GM21737 (cell line): ENCODE data around the gene USP22.

Experiments used
- ATAC-seq: cut with Tn5 transposase; IDR thresholded peaks from one replicate; pipeline ENCODE4 v1.9.1; 2021; ENCODE audit warnings: mild to moderate bottlenecking, moderate library complexity; ENCODE audit not compliant: unreplicated experiment

The USP22 gene

DNA sequence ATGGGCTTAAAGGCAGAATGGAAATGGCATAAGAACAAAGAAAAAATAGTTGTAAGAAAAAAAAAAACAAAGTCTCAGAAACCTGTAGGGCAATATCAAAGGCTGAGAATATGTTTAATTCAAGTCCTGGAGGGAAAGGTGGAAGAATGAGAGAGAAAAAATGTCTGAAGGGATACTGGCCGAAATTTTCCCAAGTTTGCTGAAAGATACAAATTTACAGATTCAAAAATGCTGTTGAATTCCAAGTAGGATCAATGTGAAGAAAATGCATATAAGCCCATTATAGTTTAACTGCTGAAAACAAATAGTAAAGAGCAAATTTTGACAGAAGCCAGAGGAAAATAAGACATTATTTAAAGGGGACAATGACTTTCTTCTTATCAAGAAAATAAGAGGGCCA lies 6.6 kb upstream of the USP22 start:
- ATAC-seq, result no peak

DNA sequence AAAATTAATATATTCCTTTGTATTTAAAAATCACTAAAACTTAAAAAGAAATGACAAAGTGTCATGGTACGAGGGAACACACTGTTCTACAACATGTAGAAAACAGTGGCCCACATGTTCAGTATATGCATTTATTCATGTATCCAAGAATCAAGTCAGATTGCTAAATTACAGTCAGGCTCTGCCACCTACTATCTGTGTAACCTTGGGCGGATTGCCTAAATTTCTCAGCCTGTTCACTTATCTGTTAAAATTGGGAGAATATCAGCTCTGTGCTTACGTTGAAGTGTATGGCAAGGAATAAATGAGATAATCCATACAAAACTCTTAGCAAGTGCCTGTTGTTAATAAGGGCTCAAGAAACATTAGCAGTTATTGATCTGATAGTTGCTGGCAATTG lies 3.4 kb upstream of the USP22 start:
- no peak for ATAC-seq

DNA sequence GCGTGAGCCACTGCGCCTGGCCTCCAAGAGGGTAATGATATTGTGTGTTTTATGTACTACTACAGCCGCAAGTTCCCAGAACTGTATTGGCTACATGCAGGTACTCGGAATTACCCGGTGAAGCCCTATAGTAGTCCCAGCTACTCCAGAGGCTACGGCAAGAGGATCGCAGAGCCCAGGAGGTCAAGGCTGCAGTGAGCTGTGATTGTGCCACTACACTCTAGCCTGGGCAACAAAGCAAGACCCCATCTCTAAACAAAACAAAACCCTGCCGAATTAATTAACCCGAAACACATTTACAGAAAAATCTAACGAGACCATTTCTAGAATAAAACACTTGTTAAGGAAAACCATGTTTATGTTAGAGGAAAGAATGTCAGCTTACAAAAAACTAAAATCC lies 2.2 kb upstream of the USP22 start:
- ATAC-seq, result no peak

DNA sequence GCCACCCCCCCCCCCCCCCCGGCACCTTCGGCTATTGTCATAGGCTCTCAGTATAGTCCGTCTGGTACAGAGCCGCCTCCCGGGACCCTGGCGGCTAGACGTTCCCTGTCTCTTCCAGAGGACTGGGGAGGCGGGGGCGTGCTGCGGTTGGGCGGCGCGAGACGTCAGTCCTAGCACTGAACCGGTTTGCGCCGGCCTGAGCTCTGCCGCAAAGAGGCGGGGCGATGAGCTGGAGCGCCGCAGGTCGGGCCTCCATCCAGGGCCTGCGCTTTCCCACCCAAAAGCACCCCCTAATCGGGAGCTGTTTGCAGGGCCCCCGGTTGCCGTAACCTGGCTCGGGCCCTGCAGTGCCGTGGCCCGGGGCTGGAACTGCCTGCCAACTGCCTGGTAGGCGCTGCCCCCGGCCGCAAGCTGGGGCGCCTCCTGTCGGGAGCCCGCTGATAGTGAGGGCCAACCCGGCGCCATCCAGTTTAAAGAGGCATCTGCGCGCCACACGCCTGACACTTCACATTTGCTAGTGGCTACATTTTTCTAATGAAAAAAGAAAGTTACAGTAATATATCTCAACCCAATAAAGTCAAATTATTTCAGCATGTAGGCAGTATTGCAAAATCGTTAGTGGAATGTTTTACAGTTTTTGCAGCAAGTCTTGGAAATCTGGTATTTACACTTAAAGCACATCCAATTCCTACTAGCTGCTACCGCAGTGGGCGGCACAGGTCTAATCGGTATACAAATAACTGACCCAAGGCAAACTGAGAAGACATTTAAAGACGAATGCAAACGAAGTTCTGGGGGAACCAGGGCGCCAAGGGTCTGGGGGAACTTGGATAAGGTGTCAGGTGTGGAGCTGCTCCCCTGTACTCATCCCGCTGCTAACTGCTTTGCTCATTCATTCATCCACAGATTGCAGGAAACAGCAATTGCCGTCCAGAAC lies 753 bp upstream of the USP22 start:
- peak; percentile 78 for ATAC-seq

DNA sequence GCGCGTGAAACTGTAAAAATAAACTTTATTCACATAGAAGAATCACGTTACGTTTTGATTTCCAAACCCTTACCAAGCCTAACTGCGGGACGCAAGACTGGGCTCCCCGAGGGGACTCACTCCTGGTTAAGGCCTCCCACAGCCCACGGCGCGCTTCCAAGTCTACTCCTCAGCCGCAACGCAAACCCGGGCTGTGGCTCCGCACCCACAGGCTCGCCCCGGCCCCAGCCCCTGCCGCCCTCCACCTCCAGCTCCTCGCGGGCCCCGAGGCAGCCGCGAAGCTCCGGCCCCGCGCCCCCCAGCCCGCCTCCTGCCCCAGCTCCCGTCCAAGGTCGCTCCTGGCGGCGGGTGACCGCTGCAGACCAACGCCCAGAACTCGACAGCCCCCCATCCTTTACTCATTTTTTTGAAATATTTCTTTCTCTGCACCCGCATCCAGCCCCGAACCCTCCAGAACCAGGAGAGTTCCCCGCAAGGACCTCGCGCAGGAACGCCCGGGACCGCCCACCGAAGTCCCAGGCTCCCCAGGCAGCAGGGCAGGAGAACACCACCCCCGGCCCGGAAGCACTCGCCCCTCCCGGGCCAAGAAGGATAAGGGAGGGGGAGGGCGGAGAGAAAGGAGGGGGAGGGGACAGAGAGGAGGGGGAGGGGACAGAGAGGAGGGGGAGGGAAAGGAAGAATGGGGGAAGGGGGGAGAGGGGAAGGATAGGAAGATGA lies 912 bp downstream of the USP22 start:
- ATAC-seq, result peak; percentile 26

DNA sequence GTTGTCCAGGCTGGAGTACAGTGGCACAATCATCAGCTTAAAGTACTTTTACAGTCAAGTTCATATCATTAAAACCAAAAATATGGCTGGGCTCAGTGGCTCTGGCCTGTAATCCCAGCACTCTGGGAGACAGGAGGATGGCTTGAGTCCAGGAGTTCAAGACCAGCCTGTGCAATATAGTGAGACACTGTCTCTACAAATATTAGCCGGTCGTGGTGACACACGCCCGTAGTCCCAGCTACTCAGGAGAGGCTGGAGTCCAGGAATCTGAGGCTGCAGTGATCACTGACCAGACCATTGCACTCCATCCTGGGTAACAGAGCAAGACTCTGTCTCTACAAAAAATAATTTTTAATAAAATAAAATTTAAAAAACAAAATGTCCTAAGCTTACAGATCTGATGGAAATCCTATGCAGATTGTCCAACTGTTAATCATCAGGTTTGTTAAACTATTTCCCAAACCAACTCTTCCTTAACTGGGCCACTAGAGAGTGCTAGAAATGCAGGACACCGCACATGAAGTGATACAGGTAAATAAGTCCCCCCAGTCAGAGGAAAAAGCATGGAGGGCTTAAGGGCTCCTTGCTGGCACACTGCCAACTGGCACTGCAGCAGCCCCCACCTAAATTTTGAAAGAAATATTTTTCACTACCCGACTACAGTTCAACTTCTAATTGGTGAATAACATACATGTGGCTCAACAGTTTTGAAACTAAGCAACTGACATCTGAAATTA lies 2.8 kb downstream of the USP22 start:
- ATAC-seq, result no peak

DNA sequence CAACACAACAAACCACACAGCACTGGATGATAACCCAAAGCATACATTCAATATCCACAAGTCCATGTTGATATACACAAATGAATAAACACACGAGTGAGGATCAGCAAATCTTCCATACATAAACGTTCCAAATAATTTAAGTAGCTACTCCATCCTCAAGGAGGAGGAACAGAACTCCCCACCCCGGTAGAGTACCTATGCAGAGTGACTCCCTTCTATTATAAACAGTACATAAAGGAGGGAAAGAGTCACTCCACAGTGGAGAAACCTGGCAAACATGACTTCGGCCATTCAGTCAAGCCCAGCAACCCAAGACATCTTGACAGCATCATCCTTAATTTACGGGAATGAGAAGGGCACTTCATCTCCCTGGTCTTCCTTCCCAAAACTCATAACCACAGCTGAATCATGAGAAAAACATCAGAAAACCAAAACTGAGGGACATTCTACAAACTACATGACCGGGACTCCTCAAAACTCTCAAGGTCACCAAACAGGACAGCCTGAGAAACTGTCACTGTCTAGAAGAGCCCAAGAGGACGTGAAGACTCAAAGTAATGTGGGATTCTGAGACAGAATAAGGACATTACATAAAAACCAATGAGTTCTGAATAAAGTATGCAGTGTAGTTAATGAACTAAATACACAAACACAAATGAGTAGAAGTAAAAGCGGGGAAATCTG lies 5.6 kb downstream of the USP22 start:
- no peak for ATAC-seq

DNA sequence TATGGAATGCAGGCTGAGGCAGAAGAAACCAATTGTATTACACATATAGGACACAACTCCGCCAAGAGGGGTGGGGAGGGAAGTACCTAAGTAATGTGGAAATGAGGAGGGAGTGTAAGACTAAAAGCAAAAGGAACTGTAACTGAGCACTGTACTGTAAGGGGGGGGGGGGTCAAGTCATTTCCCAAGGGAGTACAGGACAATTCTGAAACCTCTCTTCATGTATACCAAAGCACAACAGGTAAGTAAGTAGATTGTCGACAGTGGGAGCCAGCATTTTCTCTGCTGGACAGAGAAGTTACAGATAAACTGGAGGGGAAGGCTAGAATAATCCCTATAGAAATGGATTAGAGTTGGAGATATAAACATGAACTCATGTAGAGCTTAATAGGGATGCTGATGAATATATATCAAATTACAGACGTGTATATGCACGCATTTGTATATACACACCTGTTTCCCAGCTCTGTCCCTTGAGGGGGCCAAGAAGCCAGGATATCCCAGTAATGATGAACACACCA lies 6.4 kb downstream of the USP22 start:
- no peak for ATAC-seq

DNA sequence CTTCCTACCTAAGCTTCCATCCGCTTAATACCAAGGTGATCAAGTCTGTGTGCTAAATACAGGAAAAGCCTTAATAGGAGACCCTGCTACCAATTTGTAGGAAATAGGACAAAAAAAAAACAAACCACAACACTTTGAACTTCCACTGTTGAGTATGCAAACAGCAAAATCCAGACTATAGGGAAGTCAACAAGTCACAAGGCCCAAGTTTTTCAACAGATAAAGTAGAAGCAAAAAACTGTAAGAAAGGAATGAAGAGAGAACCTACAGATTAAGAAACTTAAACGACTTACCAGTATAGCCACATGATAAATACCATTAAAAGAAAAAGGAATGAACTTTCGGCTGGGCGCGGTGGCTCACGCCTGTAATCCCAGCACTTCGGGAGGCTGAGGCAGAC lies 7.4 kb downstream of the USP22 start:
- ATAC-seq, result no peak

DNA sequence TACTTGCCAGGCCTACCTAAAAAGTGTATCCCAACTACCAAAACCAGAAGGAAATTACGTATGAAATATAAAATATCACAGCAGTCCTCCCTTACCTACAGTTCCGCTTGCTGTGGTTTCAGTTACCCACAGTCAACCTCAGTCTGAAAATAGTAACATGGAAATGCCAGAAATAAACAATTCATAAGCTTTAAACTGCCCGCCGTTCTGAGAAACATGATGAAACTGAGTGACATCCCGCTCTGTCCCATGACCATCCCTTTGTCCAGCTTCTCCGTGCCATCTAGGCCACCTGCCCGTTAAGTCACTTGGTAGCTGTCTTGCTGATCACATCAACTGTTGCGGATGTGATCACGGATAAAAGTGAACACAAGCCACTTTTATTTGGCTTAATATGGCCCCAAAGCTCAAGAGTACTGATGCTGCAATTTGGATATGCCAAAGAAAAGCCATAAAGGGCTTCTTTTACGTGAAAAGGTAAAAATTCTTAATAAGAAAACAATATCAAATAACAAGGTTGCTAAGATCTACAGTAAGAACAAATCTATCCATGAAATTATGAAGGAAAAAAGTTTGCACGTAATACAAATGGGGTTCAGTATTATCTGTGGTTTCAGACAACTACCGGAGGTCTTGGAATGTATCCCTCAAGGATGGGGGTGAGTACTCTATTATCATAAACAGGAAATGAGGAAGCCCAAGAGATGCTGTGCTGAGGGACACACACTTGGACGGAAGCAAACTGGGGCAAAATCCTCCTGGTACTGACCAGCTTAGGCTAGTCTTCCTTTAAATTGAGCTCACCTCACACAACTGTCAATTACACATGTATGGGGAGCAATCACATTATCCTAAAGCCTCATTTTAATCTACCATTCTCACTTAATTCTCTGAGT lies 8.2 kb downstream of the USP22 start:
- peak; percentile 44 for ATAC-seq

DNA sequence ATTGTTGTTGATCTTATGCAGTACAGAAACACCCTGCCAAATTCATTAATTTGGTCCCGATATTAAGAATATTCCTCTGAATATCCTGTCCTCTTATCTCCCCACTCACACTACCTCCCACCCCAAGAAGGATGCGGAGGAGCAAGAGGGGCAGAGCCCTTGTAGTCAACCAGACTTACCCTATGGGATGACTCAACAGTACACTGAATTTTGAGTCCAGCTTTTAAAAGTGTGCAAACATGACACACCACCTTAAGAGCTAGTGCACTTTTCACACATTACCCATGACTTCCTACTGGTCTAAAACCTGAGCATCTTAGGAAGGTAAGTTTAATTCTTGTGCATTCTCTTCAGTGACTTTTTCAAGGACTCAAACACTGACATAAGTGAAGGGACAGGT lies 9.5 kb downstream of the USP22 start:
- ATAC-seq, result no peak

DNA sequence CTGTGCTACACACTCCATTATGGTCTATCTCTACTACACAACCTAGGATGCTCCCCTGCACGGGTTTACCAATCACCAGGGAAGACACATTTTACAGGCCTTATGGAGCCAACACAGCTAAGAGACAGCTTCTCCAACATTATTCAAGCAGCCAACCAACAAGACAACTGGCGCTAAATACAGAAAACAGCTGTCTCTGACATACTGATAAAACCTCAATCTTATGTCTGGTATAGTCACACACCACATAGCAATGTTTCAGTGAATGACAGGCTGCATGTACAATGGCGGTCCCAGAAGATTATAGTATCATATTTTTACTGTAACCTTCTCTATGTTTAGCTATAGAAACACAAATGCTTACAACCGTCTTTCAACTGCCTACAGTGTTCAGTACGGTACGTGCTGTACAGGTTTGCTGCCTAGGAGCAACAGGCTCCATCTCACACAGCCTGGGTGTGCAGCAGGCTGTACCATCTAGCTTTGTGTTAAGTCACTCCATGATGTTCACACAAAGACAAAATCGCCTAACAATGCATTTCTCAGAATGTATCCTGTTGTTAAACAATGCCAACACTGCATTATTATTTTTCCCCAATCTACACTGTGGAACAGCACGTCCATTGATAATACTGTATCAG lies 10.9 kb downstream of the USP22 start:
- ATAC-seq, result no peak

DNA sequence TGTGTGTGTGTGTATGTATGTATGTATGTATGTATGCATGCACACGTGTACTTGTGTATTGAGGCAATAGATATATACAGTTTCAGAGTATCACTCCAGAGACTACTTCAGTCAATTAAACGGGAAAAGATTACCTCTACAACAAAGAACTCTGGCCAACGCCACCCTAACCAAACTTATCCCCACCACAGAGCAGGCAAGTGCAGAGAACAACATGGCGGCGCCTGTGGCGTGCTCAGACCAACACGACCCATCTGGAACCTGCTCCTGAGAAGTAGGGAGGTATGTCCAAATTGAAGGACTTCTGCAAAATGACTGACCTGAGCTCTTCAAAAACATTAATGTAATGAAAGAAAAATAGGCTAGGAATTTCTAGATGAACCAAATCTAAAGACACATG lies 12.4 kb downstream of the USP22 start:
- ATAC-seq, result no peak

DNA sequence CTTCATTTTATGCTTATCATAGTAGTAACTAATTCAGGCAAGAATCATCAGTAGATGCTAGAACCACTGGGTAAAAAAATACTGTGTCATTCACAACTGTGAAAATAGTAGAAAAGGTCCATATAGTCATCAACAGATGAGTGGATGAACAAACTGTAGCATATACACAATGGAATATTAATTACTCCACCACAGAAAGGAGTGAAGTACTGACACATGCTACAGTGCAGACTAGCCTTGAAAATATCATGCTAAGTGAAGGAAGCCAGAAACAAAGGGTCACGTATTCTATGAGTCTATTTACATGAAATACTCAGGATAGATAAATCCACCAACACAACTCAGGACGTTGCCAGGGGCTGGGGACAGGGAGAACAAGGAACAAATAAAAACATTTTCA lies 13.3 kb downstream of the USP22 start:
- no peak for ATAC-seq

DNA sequence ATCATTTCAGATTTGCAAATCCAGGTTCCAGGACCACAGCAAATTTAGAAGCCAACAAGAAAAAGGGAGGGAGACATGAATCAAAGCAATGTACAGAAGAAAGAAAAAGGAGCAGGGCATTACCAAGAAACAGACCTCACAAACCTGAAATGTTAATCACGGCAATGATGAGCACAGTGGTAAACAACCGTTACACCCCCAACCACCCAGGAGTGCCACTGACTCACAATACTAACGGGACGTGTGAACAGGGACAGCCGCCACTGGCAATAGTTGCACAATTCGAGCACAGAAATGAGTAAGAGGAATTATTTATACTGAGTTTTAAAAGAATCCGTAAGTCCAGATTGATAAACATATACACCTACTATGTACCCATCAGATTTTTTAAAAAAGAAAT lies 13.8 kb downstream of the USP22 start:
- ATAC-seq, result no peak

DNA sequence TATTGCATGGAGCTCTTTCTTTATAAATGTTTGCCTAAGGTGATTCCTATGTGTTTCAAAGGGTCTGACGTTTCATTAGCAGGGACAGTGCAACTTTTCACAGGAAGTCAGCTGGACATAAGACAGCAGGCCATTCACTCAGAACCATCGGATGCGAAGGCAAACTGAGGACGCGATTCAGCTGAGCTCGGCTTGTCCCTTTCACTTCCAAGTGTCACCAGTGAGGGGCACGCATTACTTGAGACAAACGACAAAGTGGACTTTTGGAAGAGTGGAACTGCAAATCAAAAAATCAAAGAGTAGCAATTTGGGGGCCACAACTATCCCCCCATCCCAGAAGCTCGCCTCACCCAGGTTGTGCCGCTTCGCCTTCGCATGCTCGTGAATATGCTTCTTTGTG lies 14.6 kb downstream of the USP22 start:
- no peak for ATAC-seq

DNA sequence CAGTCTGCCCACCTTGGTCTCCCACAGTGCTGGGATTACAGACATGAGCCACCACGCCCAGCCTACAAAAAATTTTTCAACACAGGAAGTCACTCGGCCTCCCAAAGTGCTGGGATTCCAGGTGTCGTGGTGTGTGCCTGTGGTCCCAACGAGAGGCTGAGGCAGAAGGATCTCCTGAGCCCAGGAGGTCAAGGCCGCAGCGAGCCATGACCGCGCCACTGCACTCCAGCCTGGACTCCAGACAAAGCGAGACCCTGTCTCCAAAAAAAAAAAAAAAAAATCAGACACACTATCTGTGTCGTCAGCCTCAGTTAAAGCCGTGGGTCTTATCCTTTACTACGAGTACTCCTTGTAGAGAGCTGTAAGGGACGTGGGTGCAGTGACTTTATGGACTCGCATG lies 15.8 kb downstream of the USP22 start:
- no peak for ATAC-seq

DNA sequence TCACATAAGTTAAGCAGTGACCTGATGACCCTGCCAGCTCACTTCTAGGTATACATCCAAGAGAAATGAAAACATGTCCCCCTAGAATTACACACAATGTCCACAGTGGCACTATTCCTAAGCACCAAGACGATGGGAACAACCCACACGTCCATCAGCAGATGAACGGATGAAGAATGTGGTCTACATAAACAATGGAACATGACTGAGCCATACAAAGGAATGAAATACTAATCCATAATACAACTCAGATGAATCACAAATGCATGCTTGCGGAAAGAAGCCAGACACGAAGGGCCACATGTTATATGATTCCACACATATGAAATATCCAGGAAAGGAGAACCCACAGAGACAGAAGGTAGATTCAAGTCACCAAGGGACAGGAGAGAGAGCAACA lies 17.4 kb downstream of the USP22 start:
- no peak for ATAC-seq

DNA sequence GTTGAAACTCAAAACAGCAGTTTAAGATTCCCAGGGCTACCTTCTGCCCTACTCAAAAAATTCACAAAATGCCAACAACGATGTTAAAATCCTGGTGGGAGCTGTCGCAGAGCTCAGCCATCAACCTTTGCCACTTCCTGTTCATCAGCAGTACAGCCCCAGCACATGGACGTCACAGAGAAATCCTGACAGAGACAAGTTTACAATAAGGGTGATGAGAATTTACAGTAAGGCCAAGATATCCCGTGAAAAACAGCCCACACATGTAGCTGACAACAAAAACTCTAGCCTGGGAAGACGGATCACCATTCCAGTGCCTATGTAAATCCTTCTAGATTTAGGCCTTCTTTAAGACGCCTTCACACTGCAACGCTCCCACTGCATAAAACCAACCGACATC lies 18.8 kb downstream of the USP22 start:
- no peak for ATAC-seq
